Measurements from ENCODE around the gene ST7. TPM values are rescaled to one million over a fixed set of nuclear protein-coding genes. Genes with fewer than 3 reads are reported as not detected.

The ST7 gene
- total RNA-seq, 1 experiment from 2014 or later: 38.2 TPM

- DNase-seq: no peak
- H3K36me3 Mint-ChIP-seq (ENCODE audit: insufficient read depth, unreplicated experiment): peaks cover 38% of the 10 kb centered on the region
- BruUV-seq (replicated peaks): no TSS peak
- intact Hi-C loops (cut with micrococcal nuclease; ENCODE audit: unreplicated experiment): no loop called here
- ChIA-PET POLR2A (no interaction called here), CTCF (no interaction called here)
- H3K27me3 Mint-ChIP-seq (ENCODE audit: insufficient read depth, unreplicated experiment): no peaks in the 10 kb centered on the region
- no peak overlapping the region for H3K27ac Mint-ChIP-seq (ENCODE audit: unreplicated experiment)
- no peak overlapping the region for H3K4me3 Mint-ChIP-seq (ENCODE audit: unreplicated experiment)
- Histone ChIP-seq H3K27me3 (replicated peaks; ENCODE audit: control insufficient read depth, insufficient read depth, low read length) (no peaks in the 10 kb centered on the region), H3K9me3 (no peaks in the 10 kb centered on the region), H3K36me3 (ENCODE audit: control insufficient read depth, insufficient read depth, low read length) (no peaks in the 10 kb centered on the region), H3K4me1 (no peaks in the 10 kb centered on the region), H3K4me3 (ENCODE audit: low read depth, low read length) (no peak overlapping the region)
- H3K4me1 Mint-ChIP-seq (ENCODE audit: low read depth, unreplicated experiment): no peaks in the 10 kb centered on the region
- H3K9me3 Mint-ChIP-seq (ENCODE audit: unreplicated experiment): no peaks in the 10 kb centered on the region
- TF ChIP-seq CTCF (IDR thresholded peaks at IDR 0.05; ENCODE audit: insufficient read depth in 1 of 2, low read depth in 1 of 2, low read length in 1 of 2, severe bottlenecking in 1 of 2, unreplicated experiment in 1 of 2): no peak
Measured at GRCh38 chr7:117135553-117135891, 182.2 kb downstream of the ST7 start.

- CTCF ChIA-PET: no interaction called here
- TF ChIP-seq CTCF (IDR thresholded peaks at IDR 0.05; ENCODE audit: insufficient read depth in 1 of 2, low read depth in 1 of 2, low read length in 1 of 2, severe bottlenecking in 1 of 2, unreplicated experiment in 1 of 2): no peak
Measured at GRCh38 chr7:117137868-117138267, 184.6 kb downstream of the ST7 start.

GRCh38 chr7:117138495-117138894 is 185.2 kb downstream of the ST7 start:
- intact Hi-C loops (cut with micrococcal nuclease; ENCODE audit: unreplicated experiment): no loop called here
- Mint-ChIP-seq H3K4me3 (ENCODE audit: unreplicated experiment) (no peak overlapping the region), H3K36me3 (ENCODE audit: insufficient read depth, unreplicated experiment) (peaks cover 34% of the 10 kb centered on the region), H3K4me1 (ENCODE audit: low read depth, unreplicated experiment) (no peaks in the 10 kb centered on the region), H3K9me3 (ENCODE audit: unreplicated experiment) (no peaks in the 10 kb centered on the region), H3K27ac (ENCODE audit: unreplicated experiment) (no peak overlapping the region), H3K27me3 (ENCODE audit: insufficient read depth, unreplicated experiment) (no peaks in the 10 kb centered on the region)
- POLR2A ChIA-PET: no interaction called here
- no peak for TF ChIP-seq CTCF (IDR thresholded peaks at IDR 0.05; ENCODE audit: insufficient read depth in 1 of 2, low read depth in 1 of 2, low read length in 1 of 2, severe bottlenecking in 1 of 2, unreplicated experiment in 1 of 2)
- Histone ChIP-seq H3K9me3 (no peaks in the 10 kb centered on the region), H3K4me3 (ENCODE audit: low read depth, low read length) (no peak overlapping the region), H3K36me3 (ENCODE audit: control insufficient read depth, insufficient read depth, low read length) (no peaks in the 10 kb centered on the region), H3K4me1 (no peaks in the 10 kb centered on the region), H3K27me3 (replicated peaks; ENCODE audit: control insufficient read depth, insufficient read depth, low read length) (no peaks in the 10 kb centered on the region)
- BruUV-seq (replicated peaks): no TSS peak
- no peak for DNase-seq
- CTCF ChIA-PET: no interaction called here

More at GRCh38 chr7:117137868-117138267, 184.6 kb downstream of the ST7 start:
- H3K27me3 Mint-ChIP-seq (ENCODE audit: insufficient read depth, unreplicated experiment): no peaks in the 10 kb centered on the region
- Histone ChIP-seq H3K9me3 (no peaks in the 10 kb centered on the region), H3K27me3 (replicated peaks; ENCODE audit: control insufficient read depth, insufficient read depth, low read length) (no peaks in the 10 kb centered on the region), H3K36me3 (ENCODE audit: control insufficient read depth, insufficient read depth, low read length) (no peaks in the 10 kb centered on the region), H3K4me1 (no peaks in the 10 kb centered on the region), H3K4me3 (ENCODE audit: low read depth, low read length) (no peak overlapping the region)
- no peak for DNase-seq
- POLR2A ChIA-PET: no interaction called here
- peaks cover 36% of the 10 kb centered on the region for H3K36me3 Mint-ChIP-seq (ENCODE audit: insufficient read depth, unreplicated experiment)
- H3K27ac Mint-ChIP-seq (ENCODE audit: unreplicated experiment): no peak overlapping the region
- no TSS peak for BruUV-seq (replicated peaks)
- intact Hi-C loops (cut with micrococcal nuclease; ENCODE audit: unreplicated experiment): no loop called here
- H3K9me3 Mint-ChIP-seq (ENCODE audit: unreplicated experiment): no peaks in the 10 kb centered on the region
- H3K4me1 Mint-ChIP-seq (ENCODE audit: low read depth, unreplicated experiment): no peaks in the 10 kb centered on the region
- H3K4me3 Mint-ChIP-seq (ENCODE audit: unreplicated experiment): no peak overlapping the region
